Hematopoietic multipotent progenitor cell treated with erythropoietin and hydrocortisone succinate and interleukin-3 and kit ligand, for 15 days (in vitro differentiated cells): ENCODE measurements around the gene GSTP1.
A peak's percentile ranks its signal among the peaks of the same experiment; 100 is the strongest.
"Not testable (repeated sequence)": the region's sequence is repeated elsewhere in the genome, so short reads cannot be mapped to it uniquely, and the experiment has no call there.

Experiments used
- DNase-seq: peaks from one replicate; pipeline ENCODE4 v3.0.0-alpha.2; 2015; ENCODE audit warnings: low spot score

GSTP1 gene

GRCh38 chr11:67563705-67564114 lies 19.9 kb upstream of the GSTP1 start:
- DNase-seq = not testable (repeated sequence)

GRCh38 chr11:67564230-67564629 lies 19.4 kb upstream of the GSTP1 start:
- DNase-seq = no peak

GRCh38 chr11:67571443-67571842 lies 12.2 kb upstream of the GSTP1 start:
- no peak for DNase-seq

- no peak for DNase-seq
Measured at GRCh38 chr11:67572305-67572704, 11.3 kb upstream of the GSTP1 start.

- DNase-seq = peak; percentile 20
Measured at GRCh38 chr11:67572747-67573419, 10.7 kb upstream of the GSTP1 start.

- no peak for DNase-seq
Measured at GRCh38 chr11:67574938-67575337, 8.7 kb upstream of the GSTP1 start.

- DNase-seq = no peak
Measured at GRCh38 chr11:67576735-67577475, 6.7 kb upstream of the GSTP1 start.

GRCh38 chr11:67577951-67578350 lies 5.7 kb upstream of the GSTP1 start:
- DNase-seq = no peak

- DNase-seq = no peak
Measured at GRCh38 chr11:67581469-67581868, 2.1 kb upstream of the GSTP1 start.

- DNase-seq = no peak
Measured at GRCh38 chr11:67582011-67582410, 1.6 kb upstream of the GSTP1 start.

GRCh38 chr11:67584205-67584880 lies 731 bp downstream of the GSTP1 start:
- no peak for DNase-seq

GRCh38 chr11:67584881-67585873 lies 1.6 kb downstream of the GSTP1 start:
- DNase-seq = no peak

GRCh38 chr11:67585911-67586310 lies 2.3 kb downstream of the GSTP1 start:
- no peak for DNase-seq

- DNase-seq = no peak
Measured at GRCh38 chr11:67586568-67587250, 3.1 kb downstream of the GSTP1 start.

- no peak for DNase-seq
Measured at GRCh38 chr11:67588136-67588503, 4.5 kb downstream of the GSTP1 start.

GRCh38 chr11:67588899-67589415 lies 5.3 kb downstream of the GSTP1 start:
- DNase-seq = not testable (repeated sequence)

GRCh38 chr11:67592880-67593564 lies 9.4 kb downstream of the GSTP1 start:
- no peak for DNase-seq

GRCh38 chr11:67593565-67593905 lies 9.9 kb downstream of the GSTP1 start:
- no peak for DNase-seq

- DNase-seq = no peak
Measured at GRCh38 chr11:67594480-67594879, 10.9 kb downstream of the GSTP1 start.

GRCh38 chr11:67596753-67597300 lies 13.2 kb downstream of the GSTP1 start:
- no peak for DNase-seq
